Measurements from ENCODE around the gene CLTA.

DNA sequence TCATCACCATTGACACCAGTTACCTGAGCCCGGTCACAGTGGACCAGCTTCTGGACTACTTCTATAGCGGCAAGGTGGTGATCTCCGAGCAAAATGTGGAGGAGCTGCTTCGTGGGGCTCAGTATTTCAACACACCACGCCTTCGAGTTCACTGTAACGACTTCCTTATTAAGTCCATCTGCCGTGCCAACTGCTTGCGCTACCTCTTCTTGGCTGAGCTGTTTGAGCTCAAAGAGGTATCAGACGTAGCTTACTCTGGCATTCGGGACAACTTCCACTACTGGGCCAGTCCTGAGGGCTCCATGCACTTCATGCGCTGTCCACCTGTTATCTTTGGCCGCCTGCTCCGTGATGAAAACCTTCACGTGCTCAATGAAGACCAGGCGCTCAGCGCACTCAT, 21.0 kb upstream of the CLTA start:
- TF ChIP-seq, protein P1, sequence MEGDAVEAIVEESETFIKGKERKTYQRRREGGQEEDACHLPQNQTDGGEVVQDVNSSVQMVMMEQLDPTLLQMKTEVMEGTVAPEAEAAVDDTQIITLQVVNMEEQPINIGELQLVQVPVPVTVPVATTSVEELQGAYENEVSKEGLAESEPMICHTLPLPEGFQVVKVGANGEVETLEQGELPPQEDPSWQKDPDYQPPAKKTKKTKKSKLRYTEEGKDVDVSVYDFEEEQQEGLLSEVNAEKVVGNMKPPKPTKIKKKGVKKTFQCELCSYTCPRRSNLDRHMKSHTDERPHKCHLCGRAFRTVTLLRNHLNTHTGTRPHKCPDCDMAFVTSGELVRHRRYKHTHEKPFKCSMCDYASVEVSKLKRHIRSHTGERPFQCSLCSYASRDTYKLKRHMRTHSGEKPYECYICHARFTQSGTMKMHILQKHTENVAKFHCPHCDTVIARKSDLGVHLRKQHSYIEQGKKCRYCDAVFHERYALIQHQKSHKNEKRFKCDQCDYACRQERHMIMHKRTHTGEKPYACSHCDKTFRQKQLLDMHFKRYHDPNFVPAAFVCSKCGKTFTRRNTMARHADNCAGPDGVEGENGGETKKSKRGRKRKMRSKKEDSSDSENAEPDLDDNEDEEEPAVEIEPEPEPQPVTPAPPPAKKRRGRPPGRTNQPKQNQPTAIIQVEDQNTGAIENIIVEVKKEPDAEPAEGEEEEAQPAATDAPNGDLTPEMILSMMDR (conservative IDR thresholded peaks at IDR 0.05) = no peak
- TF ChIP-seq EZH2 (IDR thresholded peaks at IDR 0.05; ENCODE audit: low read depth) = no peak

Data from PC-9 (cell line).